HUES64 (cell line): ENCODE results near the gene CPT1A.

Experiments
- H3K27ac ChIP-seq: 2 replicates; pipeline ENCODE4 v1.7.0; 2013; ENCODE audit warnings: low read depth, low read length, inconsistent platforms
- H3K27me3 ChIP-seq: 2 replicates; pipeline ENCODE4 v1.6.1; 2013; ENCODE audit warnings: mild to moderate bottlenecking, low read length; ENCODE audit not compliant: insufficient read depth
- H3K36me3 ChIP-seq: 2 replicates; pipeline ENCODE4 v1.6.1; 2013; ENCODE audit warnings: mild to moderate bottlenecking, low read length; ENCODE audit not compliant: insufficient read depth
- H3K4me1 ChIP-seq: 2 replicates; pipeline ENCODE4 v1.6.1; 2013; ENCODE audit warnings: mild to moderate bottlenecking, low read length, moderate library complexity; ENCODE audit not compliant: insufficient read depth
- H3K4me3 ChIP-seq: 2 replicates; pipeline ENCODE4 v1.5.1; 2013; ENCODE audit warnings: mild to moderate bottlenecking, low read length, moderate library complexity
- H3K9ac ChIP-seq: 2 replicates; pipeline ENCODE4 v1.6.1; 2013; ENCODE audit warnings: mild to moderate bottlenecking, low read depth, low read length
- H3K9me3 ChIP-seq: 2 replicates; pipeline ENCODE4 v1.6.1; 2013; ENCODE audit warnings: low read depth, low read length; ENCODE audit not compliant: insufficient read depth
- WGBS: fragments of 150-250, 120-280 bp; methylation state at CpG from one replicate; pipeline ENCODE4 v1.1.7; 2013; ENCODE audit warnings: missing lambda C conversion rate; 5-methylcytosine and 5-hydroxymethylcytosine counted together

CPT1A gene

GRCh38 chr11:68839911-68840641, 1.6 kb downstream of the CPT1A start:
- WGBS, result under 1% methylated on average over 19 of the region's 19 CpGs
- H3K4me3 ChIP-seq, result peak overlapping the region; percentile 56
- no peaks in the 10 kb centered on the region for H3K36me3 ChIP-seq
- H3K27me3 ChIP-seq, result peaks cover 56% of the 10 kb centered on the region
- H3K4me1 ChIP-seq, result peaks cover 13% of the 10 kb centered on the region
- H3K9me3 ChIP-seq, result no peaks in the 10 kb centered on the region
- no peak overlapping the region for H3K9ac ChIP-seq
- peak overlapping the region; percentile 88; the same call in 1 of the 2 replicates for H3K27ac ChIP-seq

- Histone ChIP-seq H3K27ac (peak overlapping the region; percentile 88; the same call in 1 of the 2 replicates), H3K4me3 (peak overlapping the region; percentile 56), H3K4me1 (peaks cover 13% of the 10 kb centered on the region), H3K36me3 (no peaks in the 10 kb centered on the region), H3K9me3 (no peaks in the 10 kb centered on the region), H3K9ac (peak overlapping the region; percentile 64), H3K27me3 (peaks cover 48% of the 10 kb centered on the region)
- under 1% methylated on average over 61 of the region's 61 CpGs for WGBS
Measured at GRCh38 chr11:68839054-68839865, 2.5 kb downstream of the CPT1A start.

GRCh38 chr11:68838572-68838964, 3.1 kb downstream of the CPT1A start:
- Histone ChIP-seq H3K27ac (peak overlapping the region; percentile 88; the same call in 1 of the 2 replicates), H3K27me3 (peaks cover 41% of the 10 kb centered on the region), H3K9ac (peak overlapping the region; percentile 64), H3K9me3 (no peaks in the 10 kb centered on the region), H3K4me3 (peak overlapping the region; percentile 56), H3K36me3 (no peaks in the 10 kb centered on the region), H3K4me1 (peaks cover 13% of the 10 kb centered on the region)
- WGBS, result 64% methylated on average over 8 of the region's 8 CpGs

GRCh38 chr11:68837583-68838571, 3.8 kb downstream of the CPT1A start:
- H3K4me3 ChIP-seq, result no peak overlapping the region
- no peak overlapping the region for H3K9ac ChIP-seq
- no peak overlapping the region; the same call in 1 of the 2 replicates for H3K27ac ChIP-seq
- H3K36me3 ChIP-seq, result no peaks in the 10 kb centered on the region
- H3K9me3 ChIP-seq, result no peaks in the 10 kb centered on the region
- peaks cover 34% of the 10 kb centered on the region for H3K27me3 ChIP-seq
- H3K4me1 ChIP-seq, result peaks cover 13% of the 10 kb centered on the region
- WGBS, result 92% methylated on average over 16 of the region's 17 CpGs

- Histone ChIP-seq H3K9ac (no peak overlapping the region), H3K4me1 (peaks cover 16% of the 10 kb centered on the region), H3K27me3 (peaks cover 15% of the 10 kb centered on the region), H3K4me3 (no peak overlapping the region), H3K27ac (no peak overlapping the region), H3K36me3 (no peaks in the 10 kb centered on the region), H3K9me3 (no peaks in the 10 kb centered on the region)
- WGBS, result 85% methylated on average over 4 of the region's 4 CpGs
Measured at GRCh38 chr11:68835749-68836148, 6.0 kb downstream of the CPT1A start.

GRCh38 chr11:68835328-68835727, 6.4 kb downstream of the CPT1A start:
- no peak overlapping the region for H3K27ac ChIP-seq
- peaks cover 18% of the 10 kb centered on the region for H3K4me1 ChIP-seq
- no peaks in the 10 kb centered on the region for H3K9me3 ChIP-seq
- no peak overlapping the region for H3K9ac ChIP-seq
- no peaks in the 10 kb centered on the region for H3K36me3 ChIP-seq
- 87% methylated on average over 5 of the region's 5 CpGs for WGBS
- peaks cover 11% of the 10 kb centered on the region; the same call in 1 of the 2 replicates for H3K27me3 ChIP-seq
- H3K4me3 ChIP-seq, result no peak overlapping the region

GRCh38 chr11:68832476-68833181, 9.1 kb downstream of the CPT1A start:
- H3K27me3 ChIP-seq, result no peaks in the 10 kb centered on the region
- H3K9ac ChIP-seq, result no peak overlapping the region
- WGBS, result 82% methylated on average over 8 of the region's 8 CpGs
- H3K4me3 ChIP-seq, result no peak overlapping the region
- H3K4me1 ChIP-seq, result peaks cover 9% of the 10 kb centered on the region; the same call in 1 of the 2 replicates
- H3K9me3 ChIP-seq, result no peaks in the 10 kb centered on the region
- H3K27ac ChIP-seq, result no peak overlapping the region
- H3K36me3 ChIP-seq, result no peaks in the 10 kb centered on the region

GRCh38 chr11:68831124-68831523, 10.6 kb downstream of the CPT1A start:
- Histone ChIP-seq H3K9me3 (no peaks in the 10 kb centered on the region), H3K36me3 (no peaks in the 10 kb centered on the region), H3K4me3 (no peak overlapping the region), H3K9ac (no peak overlapping the region), H3K27ac (no peak overlapping the region), H3K4me1 (peaks cover 9% of the 10 kb centered on the region; the same call in 1 of the 2 replicates), H3K27me3 (no peaks in the 10 kb centered on the region)
- 86% methylated on average over 5 of the region's 5 CpGs for WGBS

GRCh38 chr11:68829581-68829980, 12.1 kb downstream of the CPT1A start:
- no peak overlapping the region for H3K4me3 ChIP-seq
- H3K9ac ChIP-seq, result no peak overlapping the region
- no peak overlapping the region for H3K27ac ChIP-seq
- no peaks in the 10 kb centered on the region for H3K27me3 ChIP-seq
- no peaks in the 10 kb centered on the region for H3K36me3 ChIP-seq
- H3K9me3 ChIP-seq, result no peaks in the 10 kb centered on the region
- WGBS, result 96% methylated on average over 15 of the region's 15 CpGs
- peaks cover 9% of the 10 kb centered on the region; the same call in 1 of the 2 replicates for H3K4me1 ChIP-seq

GRCh38 chr11:68828957-68829356, 12.8 kb downstream of the CPT1A start:
- Histone ChIP-seq H3K27ac (no peak overlapping the region), H3K4me3 (no peak overlapping the region), H3K4me1 (peaks cover 9% of the 10 kb centered on the region; the same call in 1 of the 2 replicates), H3K27me3 (no peaks in the 10 kb centered on the region), H3K9ac (no peak overlapping the region), H3K9me3 (no peaks in the 10 kb centered on the region), H3K36me3 (no peaks in the 10 kb centered on the region)
- 86% methylated on average over 12 of the region's 12 CpGs for WGBS
